Kidney glomerular epithelial cell (primary cell): ENCODE results near the gene SRRM2.

Experiments used
- DNase-seq: peaks from one replicate; lab custom pipeline; 2025; lab: John Stamatoyannopoulos, UW

The SRRM2 gene

DNA sequence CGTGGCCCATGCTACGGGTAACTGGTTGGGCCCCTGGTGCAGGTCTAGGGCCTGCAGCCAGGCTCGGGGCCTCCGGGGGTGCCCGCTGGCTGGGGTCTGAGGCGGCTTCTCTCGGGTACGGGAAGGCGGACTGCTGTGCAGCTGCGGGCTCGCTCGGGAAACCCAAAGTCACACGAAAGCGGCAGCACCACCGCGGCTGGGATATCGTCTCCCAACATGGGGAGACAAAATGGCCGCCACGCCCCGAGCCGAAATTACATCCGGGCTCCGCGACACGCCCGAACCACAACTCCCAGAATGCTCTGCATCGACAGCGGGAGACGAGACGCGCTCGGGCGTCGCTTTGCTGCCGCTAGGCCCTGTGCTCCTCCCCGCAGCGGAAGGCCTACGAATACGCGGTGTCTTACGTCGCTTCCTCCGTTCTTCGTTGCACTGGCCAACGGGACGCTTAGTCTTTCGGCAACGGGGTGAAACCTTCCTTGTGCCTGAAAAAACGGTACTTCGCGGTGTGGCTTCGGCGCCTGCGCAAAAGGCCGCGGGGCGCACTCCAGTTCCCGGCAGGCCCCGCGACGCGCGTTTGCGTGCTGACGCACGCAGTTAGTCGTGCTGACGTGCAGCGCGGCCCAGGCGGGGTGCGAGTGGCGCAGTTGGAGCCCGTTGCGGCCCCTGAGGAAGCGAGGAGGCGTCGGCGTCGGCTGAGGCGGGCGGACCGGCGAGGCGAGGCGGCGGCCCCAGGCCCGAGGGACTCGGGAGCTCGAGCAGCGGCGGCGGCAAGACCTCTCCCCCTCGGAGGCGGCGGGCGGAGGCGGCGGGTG is at the start of gene SRRM2:
TSS of gene SRRM2 (plus strand) at position 604 of the 815 bp plus-strand sequence. CDS start 3,727 bp downstream, outside the sequence.
- peak; percentile 96 for DNase-seq

GRCh38 chr16:2702871-2703745 is 49.3 kb upstream of the SRRM2 start:
- no peak for DNase-seq

DNA sequence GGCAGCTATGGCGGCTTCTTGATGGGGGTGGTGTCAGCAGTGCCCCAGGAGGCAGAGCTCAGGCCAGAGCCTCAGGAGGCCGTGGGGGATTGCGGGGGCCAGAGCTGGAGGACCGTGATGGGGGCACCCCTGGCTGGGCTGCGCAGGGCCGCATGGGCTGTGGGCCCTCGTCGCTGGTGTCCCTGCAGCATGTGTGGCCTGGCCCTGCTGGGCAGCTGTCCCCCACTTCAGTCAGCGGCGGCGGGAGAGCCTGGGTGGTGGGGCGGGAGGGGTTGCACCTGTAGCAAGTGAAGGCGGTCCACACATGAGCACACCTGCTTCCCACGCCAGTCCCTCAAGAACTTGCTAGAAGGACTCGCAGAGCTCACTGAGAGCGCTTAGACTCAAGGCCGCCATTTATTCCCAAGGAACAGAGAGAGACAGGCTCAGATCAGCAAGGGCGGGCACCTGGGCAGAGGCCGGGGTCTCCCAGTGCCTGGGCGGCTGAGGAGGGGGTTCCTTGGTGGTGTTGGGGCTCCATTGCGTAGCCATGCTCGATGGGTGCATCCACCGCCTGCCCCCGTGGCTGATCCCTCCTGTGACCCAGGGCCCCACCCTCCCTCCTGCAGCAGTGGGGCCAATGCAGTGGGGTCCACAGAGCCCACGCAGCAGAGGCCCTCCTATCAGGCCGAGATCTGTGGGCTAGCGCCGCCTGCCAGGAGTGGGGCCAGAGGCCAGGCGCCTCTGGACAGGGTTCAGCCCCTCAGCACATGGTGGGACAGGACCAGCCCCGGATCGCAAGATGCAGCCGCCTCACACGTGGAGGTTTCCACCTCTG is 48.1 kb upstream of the SRRM2 start:
- DNase-seq: no peak

GRCh38 chr16:2704983-2705275 is 47.5 kb upstream of the SRRM2 start:
- no peak for DNase-seq

- DNase-seq: no peak
These were observed 47.1 kb upstream of the SRRM2 start for GRCh38 chr16:2705351-2705750.

GRCh38 chr16:2706085-2706484 is 46.4 kb upstream of the SRRM2 start:
- no peak for DNase-seq

- no peak for DNase-seq
These were observed 45.7 kb upstream of the SRRM2 start for GRCh38 chr16:2706611-2707311.

GRCh38 chr16:2707368-2708289 is 44.8 kb upstream of the SRRM2 start:
- DNase-seq: no peak

GRCh38 chr16:2708290-2708639 is 44.2 kb upstream of the SRRM2 start:
- DNase-seq: no peak

DNA sequence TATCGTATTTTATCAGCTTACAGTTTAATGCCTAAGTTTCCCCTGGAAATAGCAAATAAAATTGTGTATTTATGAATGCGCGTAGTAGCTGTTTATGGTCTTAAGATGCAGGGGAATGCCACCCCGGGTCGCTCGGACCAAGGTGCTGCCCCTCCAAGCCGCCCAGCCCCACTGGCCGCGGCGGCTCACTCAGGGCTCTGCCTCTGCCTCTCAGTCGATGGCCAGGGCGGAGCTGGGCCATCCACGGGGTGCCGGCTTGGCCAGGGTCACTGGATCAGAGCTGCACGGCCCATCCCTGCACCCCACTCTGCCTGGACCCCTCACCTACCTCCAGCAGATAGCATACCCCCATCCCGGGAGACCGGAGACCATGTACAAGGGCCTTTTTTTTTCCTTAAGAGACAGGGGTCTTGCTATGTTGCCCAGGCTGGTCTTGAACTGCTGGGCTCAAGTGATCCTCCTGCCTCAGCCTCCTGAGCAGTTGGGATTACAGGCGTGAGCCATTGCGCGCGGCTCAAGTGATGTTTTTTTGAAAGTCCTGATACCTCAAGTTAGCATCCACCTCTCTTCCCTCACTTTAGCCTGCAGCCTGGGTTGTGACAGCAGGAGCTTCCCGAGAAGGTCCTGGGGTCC is 43.4 kb upstream of the SRRM2 start:
- no peak for DNase-seq

- DNase-seq: no peak
These were observed 42.9 kb upstream of the SRRM2 start for GRCh38 chr16:2709588-2709984.

DNA sequence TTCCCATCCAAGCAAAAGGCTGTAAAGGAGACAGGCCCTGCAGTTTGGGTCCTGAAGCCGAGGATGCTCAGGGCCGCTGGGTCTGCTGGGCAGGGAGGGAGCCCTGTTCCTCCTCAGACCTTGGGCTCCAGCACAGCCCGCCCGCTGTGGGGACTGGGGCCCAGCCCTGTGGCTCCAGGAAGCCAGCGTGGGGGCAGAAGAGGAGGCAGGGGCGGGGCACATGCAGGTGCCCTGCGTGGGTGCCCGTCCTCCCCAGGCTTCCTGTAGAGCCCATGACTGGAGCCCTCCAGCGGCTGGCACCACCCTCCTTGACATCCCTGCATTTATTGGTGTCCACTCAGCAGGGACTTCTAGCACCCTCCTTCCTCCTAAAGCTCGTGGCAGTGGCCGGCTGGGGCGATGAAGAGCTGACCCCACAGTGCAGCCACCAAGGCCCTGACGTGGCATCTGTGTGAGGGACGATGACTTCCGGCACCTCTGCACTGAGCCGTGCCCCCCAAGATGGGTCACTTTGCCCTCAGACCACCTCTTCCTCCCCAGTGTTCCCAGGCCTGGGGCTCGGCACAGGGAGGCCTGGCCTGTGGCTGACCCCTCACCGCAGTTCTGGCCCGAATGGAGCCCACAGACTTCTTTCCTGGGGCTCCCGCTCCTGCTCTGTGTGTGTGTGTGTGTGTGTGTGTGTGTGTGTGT is 42.3 kb upstream of the SRRM2 start:
- DNase-seq: no peak

DNA sequence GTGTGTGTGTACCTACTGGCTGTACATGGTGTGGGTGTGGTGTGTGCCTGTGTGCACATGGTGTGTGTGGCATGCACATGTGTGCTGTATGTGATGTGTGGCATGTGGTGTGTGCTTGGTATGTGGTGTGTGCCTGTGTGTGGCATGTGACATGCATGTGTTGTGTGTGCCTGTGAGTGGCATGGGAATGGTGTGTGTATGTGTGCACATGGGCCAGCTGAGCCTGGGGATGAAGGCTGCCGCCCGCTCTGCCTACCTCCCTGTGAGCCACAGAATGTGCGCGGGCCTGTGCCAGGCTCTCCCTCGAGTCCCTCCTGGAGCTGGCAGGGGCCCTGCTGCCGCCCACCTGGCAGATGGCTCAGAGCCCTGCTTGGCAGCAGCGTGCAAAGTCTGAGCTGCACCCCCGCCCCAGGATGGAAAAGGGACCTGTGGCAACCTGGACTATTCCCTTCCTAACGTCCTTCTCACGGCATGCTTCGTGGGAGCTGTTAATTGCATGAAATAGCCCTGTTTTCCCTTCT is 41.7 kb upstream of the SRRM2 start:
- no peak for DNase-seq

DNA sequence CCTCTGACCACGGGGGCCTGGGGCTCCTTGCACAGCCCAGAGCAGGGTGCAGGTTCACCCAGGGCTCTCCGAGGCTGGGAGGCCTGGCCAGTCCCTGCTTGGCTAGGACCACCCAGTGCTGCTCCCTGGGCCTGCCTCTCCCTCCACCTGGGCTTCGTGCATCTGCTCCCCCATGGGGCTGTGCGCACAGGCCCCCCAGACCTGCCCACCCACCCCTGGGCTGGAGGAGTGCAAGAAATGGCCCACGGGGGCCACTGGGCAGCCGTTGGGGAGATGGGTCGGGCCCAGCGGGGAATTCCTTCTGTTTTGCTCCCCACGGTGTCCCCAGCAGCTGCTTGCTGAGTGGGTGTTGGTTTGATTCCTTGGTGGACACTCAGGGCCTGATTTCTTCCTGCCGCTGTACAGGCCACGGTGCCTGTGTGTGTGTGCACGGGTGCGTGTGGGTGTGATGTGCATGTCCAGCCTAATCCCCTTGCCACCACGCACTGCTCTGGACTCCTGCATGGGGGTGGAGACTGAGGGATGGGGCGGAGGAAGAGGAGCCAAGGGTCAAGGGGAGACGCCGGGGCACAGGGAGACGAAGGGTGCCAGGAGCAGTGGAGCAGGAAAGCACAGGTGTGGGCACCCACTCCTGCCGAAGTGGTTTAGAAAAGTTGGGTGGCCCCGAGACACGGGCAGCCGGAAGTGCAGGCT is 40.9 kb upstream of the SRRM2 start:
- DNase-seq: no peak

GRCh38 chr16:2712063-2712441 is 40.4 kb upstream of the SRRM2 start:
- DNase-seq: no peak

GRCh38 chr16:2712546-2712945 is 39.9 kb upstream of the SRRM2 start:
- DNase-seq: no peak

- no peak for DNase-seq
These were observed 38.9 kb upstream of the SRRM2 start for GRCh38 chr16:2713523-2713922.

DNA sequence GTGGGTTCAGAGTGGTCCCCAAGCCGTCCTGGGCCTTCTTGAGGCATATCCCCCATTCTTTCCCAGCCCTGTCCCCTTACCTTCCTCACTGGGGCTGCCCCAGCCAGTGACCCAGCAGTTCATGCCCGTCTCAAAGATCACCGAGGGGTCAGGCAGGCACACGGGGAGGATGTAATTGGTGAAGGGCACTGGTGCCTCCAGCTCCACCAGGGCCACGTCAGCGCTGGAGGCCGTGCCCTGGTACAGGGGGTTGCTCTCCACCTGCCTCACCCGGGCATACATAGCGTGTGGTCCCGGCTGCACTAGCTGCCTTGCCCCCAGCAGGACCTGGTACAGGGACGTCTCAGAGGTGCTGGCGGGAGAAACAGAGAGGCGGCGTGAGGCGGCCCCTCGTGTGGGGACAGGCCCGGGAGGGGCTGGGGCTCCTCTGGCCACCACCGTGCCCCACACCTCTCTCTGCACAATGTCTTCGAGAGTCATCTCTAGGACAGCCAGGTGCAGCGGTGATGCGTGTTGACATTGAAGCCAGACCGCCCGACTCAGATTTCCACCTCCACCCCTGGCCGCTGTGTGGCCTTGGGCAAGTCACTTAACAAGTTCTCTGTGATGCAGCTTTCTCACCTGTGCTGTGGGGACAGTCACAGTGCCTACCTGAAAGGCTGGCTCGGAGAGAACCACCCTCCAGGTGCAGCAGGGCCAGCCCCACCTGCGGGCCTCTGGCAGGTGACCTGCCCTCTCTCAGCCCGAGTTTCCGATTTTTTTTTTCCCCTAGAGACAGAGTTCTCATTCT is 38.3 kb upstream of the SRRM2 start:
- DNase-seq: no peak
